VCaP (cell line): ENCODE results near the gene GDF11.

Experiments used
- H3K27ac ChIP-seq: fragments of 450-650 bp; 2 replicates; pipeline ENCODE4 v1.5.1; 2017
- CTCF ChIP-seq: fragments of 450-650 bp; conservative IDR thresholded peaks from 2 replicates; pipeline ENCODE4 v1.5.1; 2017; ENCODE audit warnings: mild to moderate bottlenecking, moderate library complexity

The GDF11 gene

GRCh38 chr12:55771736-55772135 is 28.8 kb downstream of the GDF11 start:
- no peak for TF ChIP-seq CTCF
- no peak overlapping the region for H3K27ac ChIP-seq

GRCh38 chr12:55777856-55778255 is 34.9 kb downstream of the GDF11 start:
- no peak overlapping the region for H3K27ac ChIP-seq
- no peak for TF ChIP-seq CTCF

- no peak for TF ChIP-seq CTCF
- no peak overlapping the region for H3K27ac ChIP-seq
Measured at GRCh38 chr12:55780685-55781084, 37.8 kb downstream of the GDF11 start.

- TF ChIP-seq CTCF, result no peak
Measured at GRCh38 chr12:55788546-55788945, 45.6 kb downstream of the GDF11 start.

GRCh38 chr12:55789171-55789570 is 46.2 kb downstream of the GDF11 start:
- H3K27ac ChIP-seq, result no peak overlapping the region
- no peak for TF ChIP-seq CTCF

More at GRCh38 chr12:55788546-55788945, 45.6 kb downstream of the GDF11 start:
- H3K27ac ChIP-seq, result no peak overlapping the region

GRCh38 chr12:55789893-55790292 is 47.0 kb downstream of the GDF11 start:
- no peak for TF ChIP-seq CTCF

GRCh38 chr12:55795950-55796349 is 53.0 kb downstream of the GDF11 start:
- H3K27ac ChIP-seq, result no peak overlapping the region
- no peak for TF ChIP-seq CTCF

More at GRCh38 chr12:55789893-55790292, 47.0 kb downstream of the GDF11 start:
- no peak overlapping the region for H3K27ac ChIP-seq

GRCh38 chr12:55797068-55797467 is 54.1 kb downstream of the GDF11 start:
- TF ChIP-seq CTCF, result peak; percentile 85
- no peak overlapping the region for H3K27ac ChIP-seq
